ENCODE results near the gene CPEB2.

DNA sequence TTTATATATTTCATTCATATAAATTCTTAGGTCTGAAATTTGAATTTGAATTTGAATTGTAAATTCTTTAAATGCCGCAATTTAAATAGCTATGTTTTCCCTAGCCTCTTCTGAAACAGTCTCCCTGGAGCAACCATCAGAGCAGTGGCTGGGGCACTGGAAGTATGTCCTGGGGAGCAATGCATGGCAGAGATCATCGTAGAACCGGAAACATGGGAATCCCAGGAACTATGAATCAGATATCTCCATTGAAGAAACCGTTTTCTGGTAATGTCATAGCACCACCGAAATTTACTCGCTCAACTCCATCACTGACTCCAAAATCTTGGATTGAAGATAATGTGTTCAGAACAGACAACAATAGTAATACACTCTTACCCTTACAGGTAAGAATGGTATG is 4.9 kb downstream of the CPEB2 start:
- TF ChIP-seq, protein P1, sequence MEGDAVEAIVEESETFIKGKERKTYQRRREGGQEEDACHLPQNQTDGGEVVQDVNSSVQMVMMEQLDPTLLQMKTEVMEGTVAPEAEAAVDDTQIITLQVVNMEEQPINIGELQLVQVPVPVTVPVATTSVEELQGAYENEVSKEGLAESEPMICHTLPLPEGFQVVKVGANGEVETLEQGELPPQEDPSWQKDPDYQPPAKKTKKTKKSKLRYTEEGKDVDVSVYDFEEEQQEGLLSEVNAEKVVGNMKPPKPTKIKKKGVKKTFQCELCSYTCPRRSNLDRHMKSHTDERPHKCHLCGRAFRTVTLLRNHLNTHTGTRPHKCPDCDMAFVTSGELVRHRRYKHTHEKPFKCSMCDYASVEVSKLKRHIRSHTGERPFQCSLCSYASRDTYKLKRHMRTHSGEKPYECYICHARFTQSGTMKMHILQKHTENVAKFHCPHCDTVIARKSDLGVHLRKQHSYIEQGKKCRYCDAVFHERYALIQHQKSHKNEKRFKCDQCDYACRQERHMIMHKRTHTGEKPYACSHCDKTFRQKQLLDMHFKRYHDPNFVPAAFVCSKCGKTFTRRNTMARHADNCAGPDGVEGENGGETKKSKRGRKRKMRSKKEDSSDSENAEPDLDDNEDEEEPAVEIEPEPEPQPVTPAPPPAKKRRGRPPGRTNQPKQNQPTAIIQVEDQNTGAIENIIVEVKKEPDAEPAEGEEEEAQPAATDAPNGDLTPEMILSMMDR (IDR thresholded peaks at IDR 0.05; ENCODE audit: control extremely low read depth in 1 of 3, insufficient read depth in 1 of 3, low read depth in 1 of 3, low read length in 3 of 3): no peak
- no peak for TF ChIP-seq SUZ12 (IDR thresholded peaks at IDR 0.05; ENCODE audit: low read length)
- no peak for TF ChIP-seq NANOG (IDR thresholded peaks at IDR 0.05; ENCODE audit: insufficient read depth, low read depth, low read length, poor library complexity, severe bottlenecking)
- TF ChIP-seq EGR1 (IDR thresholded peaks at IDR 0.05; ENCODE audit: borderline replicate concordance, low read depth, low read length): no peak
- no peak for TF ChIP-seq POLR2AphosphoS5 (IDR thresholded peaks at IDR 0.05; ENCODE audit: low read depth, low read length)
- TF ChIP-seq EP300 (IDR thresholded peaks at IDR 0.05; ENCODE audit: borderline replicate concordance in 1 of 2, low read depth in 2 of 2, low read length in 2 of 2): no peak
- no peak for TF ChIP-seq TBP (IDR thresholded peaks at IDR 0.05; ENCODE audit: low read depth, low read length)
- TF ChIP-seq GTF2F1 (IDR thresholded peaks at IDR 0.05; ENCODE audit: borderline replicate concordance, low read depth, low read length): no peak
- no peak for TF ChIP-seq POLR2A (IDR thresholded peaks at IDR 0.05; ENCODE audit: control extremely low read depth in 1 of 2, low read depth in 2 of 2, low read length in 2 of 2)
- TF ChIP-seq, protein P2, sequence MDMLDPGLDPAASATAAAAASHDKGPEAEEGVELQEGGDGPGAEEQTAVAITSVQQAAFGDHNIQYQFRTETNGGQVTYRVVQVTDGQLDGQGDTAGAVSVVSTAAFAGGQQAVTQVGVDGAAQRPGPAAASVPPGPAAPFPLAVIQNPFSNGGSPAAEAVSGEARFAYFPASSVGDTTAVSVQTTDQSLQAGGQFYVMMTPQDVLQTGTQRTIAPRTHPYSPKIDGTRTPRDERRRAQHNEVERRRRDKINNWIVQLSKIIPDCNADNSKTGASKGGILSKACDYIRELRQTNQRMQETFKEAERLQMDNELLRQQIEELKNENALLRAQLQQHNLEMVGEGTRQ (IDR thresholded peaks at IDR 0.05; ENCODE audit: low read length): no peak

Data from H1 (cell line).